HL-60 (cell line): ENCODE results near the gene SHISA3.

Source experiments
- DNase-seq, 2 experiments: peaks; one replicate each; pipeline ENCODE4 v3.0.0-alpha.2; 2010 to 2020; ENCODE audit warnings: low read depth in 1 of 2, low spot score in 1 of 2
- H3K27ac ChIP-seq: fragments of 250-450 bp; sonication (Bioruptor Pico); replicated peaks from 2 replicates; pipeline ENCODE4 v1.5.1; 2020; ENCODE audit warnings: mild to moderate bottlenecking, moderate library complexity
- H3K27me3 ChIP-seq: fragments of 250-450 bp; sonication (Bioruptor Pico); 2 replicates; pipeline ENCODE4 v1.5.1; 2021; ENCODE audit warnings: mild to moderate bottlenecking, moderate library complexity; ENCODE audit not compliant: insufficient read depth, poor library complexity, severe bottlenecking
- H3K4me3 ChIP-seq: replicated peaks from 2 replicates; pipeline ENCODE4 v1.5.1; 2011; ENCODE audit warnings: mild to moderate bottlenecking, control low read depth, low read length; ENCODE audit not compliant: insufficient read depth
- GABPA ChIP-seq: IDR thresholded peaks from 2 replicates; pipeline ENCODE4 v1.6.1; 2012; ENCODE audit warnings: low read depth
- POLR2AphosphoS5 ChIP-seq: IDR thresholded peaks from 2 replicates; pipeline ENCODE4 v1.6.1; 2012; ENCODE audit warnings: low read depth
- SPI1 ChIP-seq: IDR thresholded peaks from 2 replicates; pipeline ENCODE4 v1.6.1; 2012; ENCODE audit warnings: low read depth, mild to moderate bottlenecking, borderline replicate concordance
- TF ChIP-seq, protein P1 (sequence below): IDR thresholded peaks from one replicate; pipeline ENCODE4 v1.5.1; 2011; ENCODE audit warnings: low read length, control low read depth, inconsistent platforms; ENCODE audit not compliant: insufficient read depth
- TF ChIP-seq, protein P2 (sequence below): IDR thresholded peaks from 2 replicates; pipeline ENCODE4 v1.6.1; 2012; ENCODE audit warnings: low read depth; ENCODE audit not compliant: insufficient replicate concordance

Gene SHISA3

GRCh38 chr4:42381666-42382065, 15.6 kb upstream of the SHISA3 start:
- DNase-seq: no peak
- no peak for TF ChIP-seq GABPA
- TF ChIP-seq, protein P1, sequence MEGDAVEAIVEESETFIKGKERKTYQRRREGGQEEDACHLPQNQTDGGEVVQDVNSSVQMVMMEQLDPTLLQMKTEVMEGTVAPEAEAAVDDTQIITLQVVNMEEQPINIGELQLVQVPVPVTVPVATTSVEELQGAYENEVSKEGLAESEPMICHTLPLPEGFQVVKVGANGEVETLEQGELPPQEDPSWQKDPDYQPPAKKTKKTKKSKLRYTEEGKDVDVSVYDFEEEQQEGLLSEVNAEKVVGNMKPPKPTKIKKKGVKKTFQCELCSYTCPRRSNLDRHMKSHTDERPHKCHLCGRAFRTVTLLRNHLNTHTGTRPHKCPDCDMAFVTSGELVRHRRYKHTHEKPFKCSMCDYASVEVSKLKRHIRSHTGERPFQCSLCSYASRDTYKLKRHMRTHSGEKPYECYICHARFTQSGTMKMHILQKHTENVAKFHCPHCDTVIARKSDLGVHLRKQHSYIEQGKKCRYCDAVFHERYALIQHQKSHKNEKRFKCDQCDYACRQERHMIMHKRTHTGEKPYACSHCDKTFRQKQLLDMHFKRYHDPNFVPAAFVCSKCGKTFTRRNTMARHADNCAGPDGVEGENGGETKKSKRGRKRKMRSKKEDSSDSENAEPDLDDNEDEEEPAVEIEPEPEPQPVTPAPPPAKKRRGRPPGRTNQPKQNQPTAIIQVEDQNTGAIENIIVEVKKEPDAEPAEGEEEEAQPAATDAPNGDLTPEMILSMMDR: no peak
- TF ChIP-seq, protein P2, sequence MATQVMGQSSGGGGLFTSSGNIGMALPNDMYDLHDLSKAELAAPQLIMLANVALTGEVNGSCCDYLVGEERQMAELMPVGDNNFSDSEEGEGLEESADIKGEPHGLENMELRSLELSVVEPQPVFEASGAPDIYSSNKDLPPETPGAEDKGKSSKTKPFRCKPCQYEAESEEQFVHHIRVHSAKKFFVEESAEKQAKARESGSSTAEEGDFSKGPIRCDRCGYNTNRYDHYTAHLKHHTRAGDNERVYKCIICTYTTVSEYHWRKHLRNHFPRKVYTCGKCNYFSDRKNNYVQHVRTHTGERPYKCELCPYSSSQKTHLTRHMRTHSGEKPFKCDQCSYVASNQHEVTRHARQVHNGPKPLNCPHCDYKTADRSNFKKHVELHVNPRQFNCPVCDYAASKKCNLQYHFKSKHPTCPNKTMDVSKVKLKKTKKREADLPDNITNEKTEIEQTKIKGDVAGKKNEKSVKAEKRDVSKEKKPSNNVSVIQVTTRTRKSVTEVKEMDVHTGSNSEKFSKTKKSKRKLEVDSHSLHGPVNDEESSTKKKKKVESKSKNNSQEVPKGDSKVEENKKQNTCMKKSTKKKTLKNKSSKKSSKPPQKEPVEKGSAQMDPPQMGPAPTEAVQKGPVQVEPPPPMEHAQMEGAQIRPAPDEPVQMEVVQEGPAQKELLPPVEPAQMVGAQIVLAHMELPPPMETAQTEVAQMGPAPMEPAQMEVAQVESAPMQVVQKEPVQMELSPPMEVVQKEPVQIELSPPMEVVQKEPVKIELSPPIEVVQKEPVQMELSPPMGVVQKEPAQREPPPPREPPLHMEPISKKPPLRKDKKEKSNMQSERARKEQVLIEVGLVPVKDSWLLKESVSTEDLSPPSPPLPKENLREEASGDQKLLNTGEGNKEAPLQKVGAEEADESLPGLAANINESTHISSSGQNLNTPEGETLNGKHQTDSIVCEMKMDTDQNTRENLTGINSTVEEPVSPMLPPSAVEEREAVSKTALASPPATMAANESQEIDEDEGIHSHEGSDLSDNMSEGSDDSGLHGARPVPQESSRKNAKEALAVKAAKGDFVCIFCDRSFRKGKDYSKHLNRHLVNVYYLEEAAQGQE: no peak
- TF ChIP-seq POLR2AphosphoS5: no peak
- TF ChIP-seq SPI1: no peak
- Histone ChIP-seq H3K27ac (no peak overlapping the region), H3K4me3 (no peak overlapping the region), H3K27me3 (no peaks in the 10 kb centered on the region)

DNA sequence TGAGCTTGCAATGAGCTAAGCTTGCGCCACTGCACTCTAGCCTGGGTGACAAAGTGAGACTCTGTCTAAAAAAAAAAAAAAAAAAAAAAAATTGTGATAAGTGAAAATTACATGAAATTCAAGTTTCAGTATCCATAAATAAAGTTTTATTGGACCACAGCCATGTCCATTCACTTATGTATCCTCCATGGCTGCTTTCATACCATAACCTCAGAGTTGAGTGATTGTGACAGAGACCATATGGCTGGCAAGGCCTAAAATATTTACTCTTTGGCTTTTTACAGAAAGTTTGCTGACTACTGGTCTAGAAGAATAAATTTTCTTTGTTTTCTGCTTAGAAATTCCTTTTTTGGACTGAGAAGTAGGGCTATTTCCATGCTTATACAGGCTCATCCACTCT, 11.8 kb upstream of the SHISA3 start:
- DNase-seq: no peak
- TF ChIP-seq POLR2AphosphoS5 (no peak), SPI1 (no peak), GABPA (no peak)
- TF ChIP-seq, protein P1: no peak
- TF ChIP-seq, protein P2: no peak
- Histone ChIP-seq H3K4me3 (no peak overlapping the region), H3K27me3 (no peaks in the 10 kb centered on the region), H3K27ac (no peak overlapping the region)

DNA sequence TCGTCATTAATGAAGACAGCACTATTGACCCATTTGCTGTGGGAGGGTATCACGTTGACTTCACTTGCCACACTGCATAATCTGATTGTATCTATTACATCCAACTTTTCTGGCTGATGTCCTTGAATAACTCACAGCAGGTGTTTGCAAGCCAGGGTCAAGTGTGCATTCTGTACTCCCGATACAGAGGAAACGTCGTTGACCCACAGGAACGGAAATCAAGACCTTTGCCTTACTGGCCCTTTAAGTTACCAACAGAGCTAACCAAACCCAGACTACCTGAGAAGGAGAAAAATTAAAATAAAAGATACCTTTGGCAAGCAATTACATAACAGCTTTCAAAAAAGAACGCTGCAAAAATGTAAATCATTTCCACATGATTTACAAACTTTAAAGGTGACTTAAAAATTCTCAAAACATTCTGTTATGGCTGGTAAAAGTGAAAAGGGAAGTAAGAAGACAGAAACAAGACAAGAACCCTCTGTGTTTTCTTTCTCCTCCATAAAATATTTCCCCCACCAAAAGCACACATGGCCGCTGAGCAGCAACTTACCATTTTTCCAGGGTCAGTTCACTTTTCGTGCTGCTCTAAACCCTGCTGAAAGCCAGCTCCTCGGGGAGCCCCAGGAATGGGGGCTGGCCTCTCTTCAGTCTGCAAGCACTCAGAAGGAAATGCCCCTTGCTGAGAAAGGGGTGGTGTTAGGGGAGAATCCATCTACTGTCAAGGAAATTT, 6.5 kb upstream of the SHISA3 start:
- TF ChIP-seq POLR2AphosphoS5 (no peak), GABPA (no peak), SPI1 (no peak)
- TF ChIP-seq, protein P2: no peak
- TF ChIP-seq, protein P1: no peak
- DNase-seq: no peak
- no peak overlapping the region for H3K27ac ChIP-seq
- H3K27me3 ChIP-seq: peaks cover 7% of the 10 kb centered on the region
- H3K4me3 ChIP-seq: no peak overlapping the region
